ENCODE data around the gene PEX6. TPM values are rescaled to one million over a fixed set of nuclear protein-coding genes. Genes with fewer than 3 reads are reported as not detected.

PEX6 gene
- total and polyA plus RNA-seq, 10 donors = 11.1 to 25.5 (median 18.9) TPM

GRCh38 chr6:42969431-42969830 is 9.6 kb downstream of the PEX6 start:
- H3K4me1 ChIP-seq = peaks cover 0 to 7% (median 0%) of the 10 kb centered on the region in 6 donors
- intact Hi-C loops (cut with DNase I; ENCODE audit: low total_unique reads) = no loop called here
- 92 to 100% (median 95%) methylated on average over 2 of the region's 2 CpGs for WGBS, 5 donors
- TF ChIP-seq CTCF (IDR thresholded peaks at IDR 0.05 in 8 of 11, conservative IDR thresholded peaks at IDR 0.05 in 3 of 11) (no peak), POLR2AphosphoS5 (IDR thresholded peaks at IDR 0.05) (no peak), POLR2A (IDR thresholded peaks at IDR 0.05) (no peak)
- H3K9me3 ChIP-seq = no peaks in the 10 kb centered on the region
- H3K36me3 ChIP-seq = peaks cover 0 to 98% (median 47%) of the 10 kb centered on the region in 6 donors
- no peak overlapping the region for H3K4me3 ChIP-seq
- DNase-seq = no peak
- H3K27me3 ChIP-seq (replicated peaks in 1 of 7) = no peaks in the 10 kb centered on the region
- no peak overlapping the region for H3K27ac ChIP-seq

GRCh38 chr6:42968783-42969182 is 10.2 kb downstream of the PEX6 start:
- intact Hi-C loops (cut with DNase I; ENCODE audit: low total_unique reads) = no loop called here
- Histone ChIP-seq H3K9me3 (no peaks in the 10 kb centered on the region), H3K27me3 (replicated peaks in 1 of 7) (no peaks in the 10 kb centered on the region), H3K4me3 (no peak overlapping the region), H3K4me1 (peaks cover 0 to 2% (median 0%) of the 10 kb centered on the region in 6 donors), H3K36me3 (peaks cover 0 to 98% (median 52%) of the 10 kb centered on the region in 6 donors), H3K27ac (no peak overlapping the region)
- DNase-seq = no peak
- TF ChIP-seq CTCF (IDR thresholded peaks at IDR 0.05 in 8 of 11, conservative IDR thresholded peaks at IDR 0.05 in 3 of 11) (no peak), POLR2A (IDR thresholded peaks at IDR 0.05) (no peak), POLR2AphosphoS5 (IDR thresholded peaks at IDR 0.05) (no peak)
- WGBS, 5 donors = 73 to 100% (median 81%) methylated on average over 2 to 4 of the region's 4 CpGs

- intact Hi-C loops (cut with DNase I; ENCODE audit: low total_unique reads) = no loop called here
- Histone ChIP-seq H3K4me1 (no peaks in the 10 kb centered on the region), H3K4me3 (no peak overlapping the region), H3K36me3 (peaks cover 0 to 98% (median 55%) of the 10 kb centered on the region in 6 donors), H3K27ac (no peak overlapping the region), H3K9me3 (no peaks in the 10 kb centered on the region), H3K27me3 (replicated peaks in 1 of 7) (no peaks in the 10 kb centered on the region)
- peak; percentile 62 for DNase-seq
- TF ChIP-seq POLR2AphosphoS5 (IDR thresholded peaks at IDR 0.05) (peak in 1 of 3 donors; percentile 14), CTCF (IDR thresholded peaks at IDR 0.05 in 8 of 11, conservative IDR thresholded peaks at IDR 0.05 in 3 of 11) (no peak)
- WGBS, 5 donors = 95 to 97% (median 97%) methylated on average over 9 to 12 of the region's 12 CpGs
Observed at GRCh38 chr6:42968126-42968701, 10.8 kb downstream of the PEX6 start.

- Histone ChIP-seq H3K36me3 (peaks cover 0 to 99% (median 58%) of the 10 kb centered on the region in 6 donors), H3K4me3 (no peak overlapping the region), H3K27me3 (replicated peaks in 1 of 7) (no peaks in the 10 kb centered on the region), H3K4me1 (no peaks in the 10 kb centered on the region), H3K27ac (no peak overlapping the region), H3K9me3 (no peaks in the 10 kb centered on the region)
- intact Hi-C loops (cut with DNase I; ENCODE audit: low total_unique reads) = no loop called here
- TF ChIP-seq POLR2AphosphoS5 (IDR thresholded peaks at IDR 0.05) (peak in 1 of 3 donors; percentile 21), POLR2A (IDR thresholded peaks at IDR 0.05) (no peak), CTCF (IDR thresholded peaks at IDR 0.05 in 8 of 11, conservative IDR thresholded peaks at IDR 0.05 in 3 of 11) (no peak)
- DNase-seq = no peak
- WGBS, 5 donors = 90 to 99% (median 97%) methylated on average over 11 of the region's 11 CpGs
Observed at GRCh38 chr6:42967228-42967627, 11.8 kb downstream of the PEX6 start.
